NCI-H2081 (cell line): Measurements from ENCODE around the gene GUSB.

Experiments
- DNase-seq, 2 experiments: peaks; one replicate each; lab custom pipeline; 2025; lab: John Stamatoyannopoulos, UW

The GUSB gene

GRCh38 chr7:65931685-65932084 lies 50.3 kb downstream of the GUSB start:
- no peak for DNase-seq

- DNase-seq: no peak
Measured at GRCh38 chr7:65927489-65928448, 54.2 kb downstream of the GUSB start.

GRCh38 chr7:65926588-65926987 lies 55.4 kb downstream of the GUSB start:
- no peak for DNase-seq

- no peak for DNase-seq
Measured at GRCh38 chr7:65925040-65925439, 57.0 kb downstream of the GUSB start.

- no peak for DNase-seq
Measured at GRCh38 chr7:65924193-65924592, 57.8 kb downstream of the GUSB start.

GRCh38 chr7:65923316-65923715 lies 58.7 kb downstream of the GUSB start:
- no peak for DNase-seq

GRCh38 chr7:65915921-65916657 lies 65.9 kb downstream of the GUSB start:
- no peak for DNase-seq

- DNase-seq: no peak
Measured at GRCh38 chr7:65912237-65912636, 69.8 kb downstream of the GUSB start.
